HCT116 (cell line): Measurements from ENCODE around the gene MTOR.

Experiments
- CEBPB ChIP-seq: IDR thresholded peaks from 2 replicates; pipeline ENCODE4 v1.6.1; 2012; ENCODE audit warnings: low read depth
- EZH2 ChIP-seq: fragments of 200-600 bp; sonication (generic); IDR thresholded peaks from 2 replicates; pipeline ENCODE4 v1.6.1; 2017; ENCODE audit warnings: antibody characterized with exemption, mixed run types
- POLR2A ChIP-seq: IDR thresholded peaks from 2 replicates; pipeline ENCODE4 v1.7.0; 2011; ENCODE audit warnings: borderline replicate concordance; ENCODE audit not compliant: insufficient read depth, insufficient read length; ENCODE audit errors: extremely low read depth
- SP1 ChIP-seq: IDR thresholded peaks from 2 replicates; pipeline ENCODE4 v1.6.1; 2012; ENCODE audit warnings: low read depth
- TCF7L2 ChIP-seq: IDR thresholded peaks from 2 replicates; pipeline ENCODE4 v1.7.0; 2011; ENCODE audit warnings: borderline replicate concordance, inconsistent platforms; ENCODE audit not compliant: insufficient read depth, insufficient read length; ENCODE audit errors: extremely low read depth
- TF ChIP-seq, protein P1 (sequence below), 3 experiments: fragments of 200-600 bp in 1 of 3; sonication (generic) in 1 of 3; IDR thresholded peaks in 2 of 3; conservative IDR thresholded peaks in 1 of 3; 2 replicates each; pipeline ENCODE4 v1.5.1; 2012 to 2017; ENCODE audit warnings: low read depth in 2 of 3, low read length in 2 of 3, antibody characterized with exemption in 1 of 3, borderline replicate concordance in 1 of 3, control low read depth in 1 of 3, mild to moderate bottlenecking in 1 of 3, mixed read lengths in 1 of 3, mixed run types in 1 of 3, moderate library complexity in 1 of 3; ENCODE audit not compliant: insufficient read depth in 1 of 3

- TF ChIP-seq CEBPB = no peak
- TF ChIP-seq, protein P1, sequence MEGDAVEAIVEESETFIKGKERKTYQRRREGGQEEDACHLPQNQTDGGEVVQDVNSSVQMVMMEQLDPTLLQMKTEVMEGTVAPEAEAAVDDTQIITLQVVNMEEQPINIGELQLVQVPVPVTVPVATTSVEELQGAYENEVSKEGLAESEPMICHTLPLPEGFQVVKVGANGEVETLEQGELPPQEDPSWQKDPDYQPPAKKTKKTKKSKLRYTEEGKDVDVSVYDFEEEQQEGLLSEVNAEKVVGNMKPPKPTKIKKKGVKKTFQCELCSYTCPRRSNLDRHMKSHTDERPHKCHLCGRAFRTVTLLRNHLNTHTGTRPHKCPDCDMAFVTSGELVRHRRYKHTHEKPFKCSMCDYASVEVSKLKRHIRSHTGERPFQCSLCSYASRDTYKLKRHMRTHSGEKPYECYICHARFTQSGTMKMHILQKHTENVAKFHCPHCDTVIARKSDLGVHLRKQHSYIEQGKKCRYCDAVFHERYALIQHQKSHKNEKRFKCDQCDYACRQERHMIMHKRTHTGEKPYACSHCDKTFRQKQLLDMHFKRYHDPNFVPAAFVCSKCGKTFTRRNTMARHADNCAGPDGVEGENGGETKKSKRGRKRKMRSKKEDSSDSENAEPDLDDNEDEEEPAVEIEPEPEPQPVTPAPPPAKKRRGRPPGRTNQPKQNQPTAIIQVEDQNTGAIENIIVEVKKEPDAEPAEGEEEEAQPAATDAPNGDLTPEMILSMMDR (IDR thresholded peaks at IDR 0.05 in 2 of 3, conservative IDR thresholded peaks at IDR 0.05 in 1 of 3; ENCODE audit: borderline replicate concordance in 1 of 3, insufficient read depth in 1 of 3, low read depth in 2 of 3, low read length in 2 of 3) = no peak
- TF ChIP-seq EZH2 = no peak
- no peak for TF ChIP-seq TCF7L2
- no peak for TF ChIP-seq SP1
- no peak for TF ChIP-seq POLR2A
Observed at GRCh38 chr1:11116318-11116717, 146.0 kb downstream of the MTOR start.
